ENCODE results near the gene IQCH.

The IQCH gene

GRCh38 chr15:67545864-67546263, 291.3 kb downstream of the IQCH start:
- no peak for DNase-seq

- no peak for DNase-seq
These were observed 292.5 kb downstream of the IQCH start for GRCh38 chr15:67547064-67547463.

- no peak for DNase-seq
These were observed 293.2 kb downstream of the IQCH start for GRCh38 chr15:67547836-67548235.

- no peak for DNase-seq
These were observed 293.8 kb downstream of the IQCH start for GRCh38 chr15:67548236-67548852.

- DNase-seq = no peak
These were observed 294.5 kb downstream of the IQCH start for GRCh38 chr15:67548862-67549651.

- DNase-seq = no peak
These were observed 295.1 kb downstream of the IQCH start for GRCh38 chr15:67549736-67550135.

- DNase-seq = no peak
These were observed 295.9 kb downstream of the IQCH start for GRCh38 chr15:67550522-67550921.

GRCh38 chr15:67551207-67551743, 296.7 kb downstream of the IQCH start:
- no peak for DNase-seq

Data from CD4-positive, alpha-beta T cell treated with Interferon alpha-2 for 1 hour (primary cell).